ENCODE data around the gene VSIG8.

VSIG8 gene

GRCh38 chr1:159897962-159898361, 35.5 kb upstream of the VSIG8 start:
- H3K4me1 ChIP-seq (ENCODE audit: control insufficient read depth, insufficient read depth, low read length): peaks cover 1% of the 10 kb centered on the region
- H3K27ac ChIP-seq (ENCODE audit: low read length): no peak overlapping the region
- WGBS (ENCODE audit: insufficient coverage, insufficient read length): no CpG with 5 or more reads among the region's 3 CpGs

GRCh38 chr1:159896546-159896930, 34.1 kb upstream of the VSIG8 start:
- no CpG with 5 or more reads among the region's 3 CpGs for WGBS (ENCODE audit: insufficient coverage, insufficient read length)

More at GRCh38 chr1:159897962-159898361, 35.5 kb upstream of the VSIG8 start:
- Histone ChIP-seq H3K36me3 (ENCODE audit: control insufficient read depth, insufficient read depth, low read length) (no peaks in the 10 kb centered on the region), H3K27me3 (ENCODE audit: control insufficient read depth, insufficient read depth, low read length) (0 out of 2 replicates have a peak, but pooled peaks cover 2% of the 10 kb centered on the region), H3K4me3 (ENCODE audit: low read length) (no peak overlapping the region), H3K9me3 (ENCODE audit: control insufficient read depth, insufficient read depth, low read length) (no peaks in the 10 kb centered on the region)
- DNase-seq (ENCODE audit: low read depth, low spot score): no peak

GRCh38 chr1:159895836-159896545, 33.5 kb upstream of the VSIG8 start:
- DNase-seq (ENCODE audit: low read depth, low spot score): no peak
- Histone ChIP-seq H3K9me3 (ENCODE audit: control insufficient read depth, insufficient read depth, low read length) (no peaks in the 10 kb centered on the region), H3K27ac (ENCODE audit: low read length) (no peak overlapping the region), H3K4me1 (ENCODE audit: control insufficient read depth, insufficient read depth, low read length) (peaks cover 1% of the 10 kb centered on the region), H3K27me3 (ENCODE audit: control insufficient read depth, insufficient read depth, low read length) (0 out of 2 replicates have a peak, but pooled peaks cover 2% of the 10 kb centered on the region), H3K4me3 (ENCODE audit: low read length) (no peak overlapping the region), H3K36me3 (ENCODE audit: control insufficient read depth, insufficient read depth, low read length) (no peaks in the 10 kb centered on the region)
- no CpG with 5 or more reads among the region's 6 CpGs for WGBS (ENCODE audit: insufficient coverage, insufficient read length)

More at GRCh38 chr1:159896546-159896930, 34.1 kb upstream of the VSIG8 start:
- Histone ChIP-seq H3K36me3 (ENCODE audit: control insufficient read depth, insufficient read depth, low read length) (no peaks in the 10 kb centered on the region), H3K4me3 (ENCODE audit: low read length) (no peak overlapping the region), H3K27me3 (ENCODE audit: control insufficient read depth, insufficient read depth, low read length) (0 out of 2 replicates have a peak, but pooled peaks cover 2% of the 10 kb centered on the region), H3K27ac (ENCODE audit: low read length) (no peak overlapping the region), H3K4me1 (ENCODE audit: control insufficient read depth, insufficient read depth, low read length) (peaks cover 1% of the 10 kb centered on the region), H3K9me3 (ENCODE audit: control insufficient read depth, insufficient read depth, low read length) (no peaks in the 10 kb centered on the region)
- DNase-seq (ENCODE audit: low read depth, low spot score): no peak

DNA sequence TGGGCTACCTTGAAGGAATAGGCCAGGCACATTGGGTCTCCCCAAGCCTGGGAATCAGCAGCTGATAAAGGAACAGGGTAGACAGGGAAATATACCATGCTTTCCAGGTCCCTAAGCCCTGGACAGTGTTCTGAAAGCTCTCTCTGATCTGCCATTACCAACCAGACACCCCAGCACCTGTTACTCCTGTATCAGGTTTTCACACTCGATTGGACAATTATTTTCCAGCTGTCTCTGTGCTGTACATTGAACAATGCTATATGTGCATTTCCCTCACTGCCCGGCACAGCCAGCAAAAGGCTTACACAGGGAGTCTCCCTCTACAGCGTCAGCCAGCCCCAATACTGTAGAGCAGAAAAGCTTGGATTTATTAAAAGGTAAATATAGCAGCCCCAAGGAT, 32.8 kb upstream of the VSIG8 start:
- 0 out of 2 replicates have a peak, but pooled peaks cover 2% of the 10 kb centered on the region for H3K27me3 ChIP-seq (ENCODE audit: control insufficient read depth, insufficient read depth, low read length)
- H3K36me3 ChIP-seq (ENCODE audit: control insufficient read depth, insufficient read depth, low read length): no peaks in the 10 kb centered on the region
- H3K4me1 ChIP-seq (ENCODE audit: control insufficient read depth, insufficient read depth, low read length): no peaks in the 10 kb centered on the region; the same call in 1 of the 2 replicates
- no peak overlapping the region for H3K4me3 ChIP-seq (ENCODE audit: low read length)
- DNase-seq (ENCODE audit: low read depth, low spot score): no peak
- WGBS (ENCODE audit: insufficient coverage, insufficient read length): no CpG with 5 or more reads among the region's 3 CpGs
- H3K27ac ChIP-seq (ENCODE audit: low read length): no peak overlapping the region
- no peaks in the 10 kb centered on the region for H3K9me3 ChIP-seq (ENCODE audit: control insufficient read depth, insufficient read depth, low read length)

DNA sequence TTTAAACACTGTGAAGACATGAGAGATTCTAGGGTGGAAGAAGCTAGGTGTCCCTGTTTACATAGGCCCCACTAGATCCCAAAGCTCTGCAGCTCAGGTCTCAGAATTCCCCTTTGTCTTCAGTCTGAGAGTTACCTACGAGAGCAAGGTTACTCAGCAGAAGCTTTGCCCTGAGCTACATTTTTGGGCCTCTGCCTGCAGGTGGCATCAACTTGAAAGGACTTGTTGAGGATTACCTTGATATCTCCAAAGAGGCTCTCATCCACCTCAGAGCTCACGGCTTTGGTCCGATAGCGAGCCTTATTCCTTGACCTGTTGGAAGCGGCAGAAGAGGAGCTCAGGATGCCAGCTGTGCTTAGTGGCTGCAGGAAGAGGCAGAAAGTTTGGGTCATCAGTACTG, 30.5 kb upstream of the VSIG8 start:
- no peak overlapping the region for H3K4me3 ChIP-seq (ENCODE audit: low read length)
- WGBS (ENCODE audit: insufficient coverage, insufficient read length): no CpG with 5 or more reads among the region's 5 CpGs
- H3K27ac ChIP-seq (ENCODE audit: low read length): no peak overlapping the region
- H3K4me1 ChIP-seq (ENCODE audit: control insufficient read depth, insufficient read depth, low read length): peaks cover 2% of the 10 kb centered on the region; the same call in 1 of the 2 replicates
- DNase-seq (ENCODE audit: low read depth, low spot score): no peak
- no peaks in the 10 kb centered on the region for H3K27me3 ChIP-seq (ENCODE audit: control insufficient read depth, insufficient read depth, low read length)
- H3K36me3 ChIP-seq (ENCODE audit: control insufficient read depth, insufficient read depth, low read length): no peaks in the 10 kb centered on the region
- no peaks in the 10 kb centered on the region for H3K9me3 ChIP-seq (ENCODE audit: control insufficient read depth, insufficient read depth, low read length)

GRCh38 chr1:159891275-159892157, 29.1 kb upstream of the VSIG8 start:
- Histone ChIP-seq H3K4me1 (ENCODE audit: control insufficient read depth, insufficient read depth, low read length) (peaks cover 2% of the 10 kb centered on the region; the same call in 1 of the 2 replicates), H3K36me3 (ENCODE audit: control insufficient read depth, insufficient read depth, low read length) (no peaks in the 10 kb centered on the region), H3K27me3 (ENCODE audit: control insufficient read depth, insufficient read depth, low read length) (no peaks in the 10 kb centered on the region), H3K27ac (ENCODE audit: low read length) (no peak overlapping the region), H3K9me3 (ENCODE audit: control insufficient read depth, insufficient read depth, low read length) (no peaks in the 10 kb centered on the region), H3K4me3 (ENCODE audit: low read length) (no peak overlapping the region)
- WGBS (ENCODE audit: insufficient coverage, insufficient read length): no CpG with 5 or more reads among the region's 7 CpGs
- no peak for DNase-seq (ENCODE audit: low read depth, low spot score)

DNA sequence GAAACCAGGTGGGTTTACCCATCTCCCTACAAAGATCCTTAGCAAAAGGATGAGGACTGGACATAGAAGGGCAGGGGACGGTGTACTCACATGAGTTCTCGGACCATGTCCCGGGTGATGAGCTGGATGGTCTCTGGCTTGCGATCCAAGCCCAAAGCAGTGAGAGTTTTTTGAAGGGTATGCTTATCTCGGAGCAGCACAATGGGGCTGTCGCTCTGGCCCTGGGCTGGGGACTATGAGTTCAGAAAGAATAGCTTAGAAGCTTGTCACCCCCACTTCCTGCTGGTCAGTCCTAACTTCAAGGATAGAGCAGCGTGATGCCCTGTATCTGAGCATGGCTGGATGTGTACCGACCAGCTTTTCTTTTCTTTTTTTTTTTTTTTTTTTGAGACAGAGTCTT, 27.9 kb upstream of the VSIG8 start:
- Histone ChIP-seq H3K27me3 (ENCODE audit: control insufficient read depth, insufficient read depth, low read length) (no peaks in the 10 kb centered on the region), H3K36me3 (ENCODE audit: control insufficient read depth, insufficient read depth, low read length) (no peaks in the 10 kb centered on the region), H3K4me3 (ENCODE audit: low read length) (no peak overlapping the region), H3K9me3 (ENCODE audit: control insufficient read depth, insufficient read depth, low read length) (no peaks in the 10 kb centered on the region), H3K27ac (ENCODE audit: low read length) (no peak overlapping the region), H3K4me1 (ENCODE audit: control insufficient read depth, insufficient read depth, low read length) (peaks cover 2% of the 10 kb centered on the region; the same call in 1 of the 2 replicates)
- no CpG with 5 or more reads among the region's 8 CpGs for WGBS (ENCODE audit: insufficient coverage, insufficient read length)
- no peak for DNase-seq (ENCODE audit: low read depth, low spot score)

GRCh38 chr1:159889821-159890252, 27.4 kb upstream of the VSIG8 start:
- H3K4me3 ChIP-seq (ENCODE audit: low read length): no peak overlapping the region
- no peaks in the 10 kb centered on the region for H3K27me3 ChIP-seq (ENCODE audit: control insufficient read depth, insufficient read depth, low read length)
- H3K27ac ChIP-seq (ENCODE audit: low read length): no peak overlapping the region
- H3K36me3 ChIP-seq (ENCODE audit: control insufficient read depth, insufficient read depth, low read length): no peaks in the 10 kb centered on the region
- H3K4me1 ChIP-seq (ENCODE audit: control insufficient read depth, insufficient read depth, low read length): peaks cover 2% of the 10 kb centered on the region; the same call in 1 of the 2 replicates
- H3K9me3 ChIP-seq (ENCODE audit: control insufficient read depth, insufficient read depth, low read length): no peaks in the 10 kb centered on the region
- DNase-seq (ENCODE audit: low read depth, low spot score): no peak
- WGBS (ENCODE audit: insufficient coverage, insufficient read length): no CpG with 5 or more reads among the region's 2 CpGs

- WGBS (ENCODE audit: insufficient coverage, insufficient read length): no CpG with 5 or more reads among the region's 4 CpGs
- no peak for DNase-seq (ENCODE audit: low read depth, low spot score)
- Histone ChIP-seq H3K36me3 (ENCODE audit: control insufficient read depth, insufficient read depth, low read length) (no peaks in the 10 kb centered on the region), H3K4me1 (ENCODE audit: control insufficient read depth, insufficient read depth, low read length) (peaks cover 2% of the 10 kb centered on the region; the same call in 1 of the 2 replicates), H3K9me3 (ENCODE audit: control insufficient read depth, insufficient read depth, low read length) (no peaks in the 10 kb centered on the region), H3K4me3 (ENCODE audit: low read length) (no peak overlapping the region), H3K27ac (ENCODE audit: low read length) (no peak overlapping the region), H3K27me3 (ENCODE audit: control insufficient read depth, insufficient read depth, low read length) (no peaks in the 10 kb centered on the region)
Observed at GRCh38 chr1:159889202-159889601, 26.7 kb upstream of the VSIG8 start.

- H3K27me3 ChIP-seq (ENCODE audit: control insufficient read depth, insufficient read depth, low read length): no peaks in the 10 kb centered on the region
- H3K9me3 ChIP-seq (ENCODE audit: control insufficient read depth, insufficient read depth, low read length): no peaks in the 10 kb centered on the region
- WGBS (ENCODE audit: insufficient coverage, insufficient read length): no CpG with 5 or more reads among the region's 8 CpGs
- no peak overlapping the region for H3K27ac ChIP-seq (ENCODE audit: low read length)
- no peak overlapping the region for H3K4me3 ChIP-seq (ENCODE audit: low read length)
- H3K36me3 ChIP-seq (ENCODE audit: control insufficient read depth, insufficient read depth, low read length): no peaks in the 10 kb centered on the region
- DNase-seq (ENCODE audit: low read depth, low spot score): no peak
- H3K4me1 ChIP-seq (ENCODE audit: control insufficient read depth, insufficient read depth, low read length): no peaks in the 10 kb centered on the region
Observed at GRCh38 chr1:159884296-159884695, 21.8 kb upstream of the VSIG8 start.

Measured in iPS DF 6.9 (cell line).